Gastroesophageal sphincter (tissue), 3 donors: ENCODE data around the gene TOP1.

Experiments used
- CTCF ChIP-seq, 4 experiments: fragments of 200-600 bp in 2 of 4; fragments of 450-650 bp in 2 of 4; sonication (generic) in 1 of 4; IDR thresholded peaks; one replicate each; pipeline ENCODE4 v1.5.1; 2017 to 2019; ENCODE audit warnings: antibody characterized with exemption in 4 of 4, mild to moderate bottlenecking in 2 of 4, moderate library complexity in 2 of 4
- EP300 ChIP-seq: sonication (generic); formaldehyde crosslinking; IDR thresholded peaks from one replicate; pipeline ENCODE4 v1.6.1; 2017; ENCODE audit warnings: antibody characterized with exemption, mild to moderate bottlenecking
- POLR2A ChIP-seq, 2 donors: fragments of 450-650 bp; IDR thresholded peaks; one replicate each; pipeline ENCODE4 v1.6.1; 2017; ENCODE audit warnings: antibody characterized with exemption in 2 of 2, mild to moderate bottlenecking in 2 of 2, moderate library complexity in 1 of 2
- POLR2AphosphoS5 ChIP-seq: sonication (generic); formaldehyde crosslinking; IDR thresholded peaks from one replicate; pipeline ENCODE4 v1.6.1; 2017; ENCODE audit warnings: antibody characterized with exemption

DNA sequence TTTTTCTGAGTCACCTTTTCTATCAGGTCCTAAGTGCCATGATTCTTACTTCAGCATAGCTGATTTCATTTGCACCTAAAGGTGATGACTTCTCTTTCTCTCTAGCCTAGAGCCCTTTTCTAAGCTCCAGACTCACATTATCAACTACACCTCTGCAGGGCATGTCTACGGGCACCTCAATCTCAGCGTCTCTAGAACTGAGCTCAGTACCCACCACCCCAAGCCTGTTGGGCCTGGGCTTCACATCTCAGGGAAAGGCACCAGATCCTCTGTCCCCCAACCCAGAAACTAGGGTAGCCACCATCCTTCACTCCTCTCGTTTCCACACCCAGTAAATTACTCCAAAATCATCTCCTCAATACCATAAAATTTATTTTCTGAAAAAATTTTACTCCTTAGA, 98.1 kb downstream of the TOP1 start:
- TF ChIP-seq CTCF (IDR thresholded peaks at IDR 0.05) (no peak), POLR2AphosphoS5 (no peak), POLR2A (IDR thresholded peaks at IDR 0.05) (no peak), EP300 (no peak)
